SU-DHL-6 (cell line): ENCODE data around the gene HNF4A.

Experiments
- H2AFZ ChIP-seq: fragments of 200-600 bp; sonication (generic); 2 replicates; pipeline ENCODE4 v1.6.1; 2014; ENCODE audit warnings: low read depth, mild to moderate bottlenecking, moderate library complexity, mixed read lengths, antibody characterized with exemption, low read length; ENCODE audit not compliant: severe bottlenecking
- H3F3A ChIP-seq: fragments of 200-600 bp; shearing (Covaris generic); 2 replicates; pipeline ENCODE4 v1.6.0; 2016; ENCODE audit warnings: antibody characterized with exemption, mild to moderate bottlenecking; ENCODE audit not compliant: insufficient read depth
- H3K27ac ChIP-seq: fragments of 200-600 bp; sonication (generic); 2 replicates; pipeline ENCODE4 v1.5.1; 2016; ENCODE audit warnings: low read depth, mild to moderate bottlenecking, low read length, moderate library complexity, mixed read lengths
- H3K27me3 ChIP-seq: fragments of 200-600 bp; sonication (generic), shearing (Covaris generic); 2 replicates; pipeline ENCODE4 v1.6.0; 2014; ENCODE audit warnings: mild to moderate bottlenecking, low read length
- H3K36me3 ChIP-seq: fragments of 200-600 bp; sonication (generic); 2 replicates; pipeline ENCODE4 v1.6.1; 2014; ENCODE audit warnings: mild to moderate bottlenecking, low read length, mixed read lengths
- H3K4me2 ChIP-seq: fragments of 300-600, 200-600 bp; shearing (Covaris generic), sonication (generic); 2 replicates; pipeline ENCODE4 v1.6.0; 2014; ENCODE audit warnings: low read length, low read depth, mild to moderate bottlenecking; ENCODE audit not compliant: poor library complexity, severe bottlenecking
- H3K4me3 ChIP-seq: fragments of 200-600 bp; sonication (generic); 2 replicates; pipeline ENCODE4 v1.5.1; 2014; ENCODE audit warnings: antibody characterized with exemption, low read length, mild to moderate bottlenecking, mixed read lengths; ENCODE audit not compliant: insufficient read depth, poor library complexity, severe bottlenecking
- H3K79me2 ChIP-seq: fragments of 200-600 bp; sonication (generic); 2 replicates; pipeline ENCODE4 v1.6.1; 2014; ENCODE audit warnings: mild to moderate bottlenecking, low read length, moderate library complexity; ENCODE audit not compliant: insufficient read depth
- H3K9ac ChIP-seq: fragments of 200-600 bp; sonication (generic); 2 replicates; pipeline ENCODE4 v1.7.0; 2014; ENCODE audit warnings: mild to moderate bottlenecking, low read length
- H3K9me2 ChIP-seq: fragments of 200-600 bp; sonication (generic); replicated peaks from 2 replicates; pipeline ENCODE4 v1.6.1; 2014; ENCODE audit warnings: low read length; ENCODE audit not compliant: insufficient read depth
- H3K9me3 ChIP-seq: fragments of 200-600 bp; sonication (generic); 2 replicates; pipeline ENCODE4 v1.6.1; 2014; ENCODE audit warnings: low read length, mixed read lengths; ENCODE audit not compliant: insufficient read depth
- H4K20me1 ChIP-seq: fragments of 200-600 bp; sonication (generic); 2 replicates; pipeline ENCODE4 v1.6.1; 2014; ENCODE audit warnings: low read depth, mild to moderate bottlenecking, antibody characterized with exemption, low read length, moderate library complexity, mixed read lengths
- EZH2phosphoT487 ChIP-seq: fragments of 200-600 bp; sonication (generic), shearing (Covaris generic); conservative IDR thresholded peaks from 2 replicates; pipeline ENCODE4 v1.6.1; 2018; ENCODE audit warnings: mild to moderate bottlenecking, antibody characterized with exemption, low read length, moderate library complexity, mixed read lengths
- TF ChIP-seq, protein P1 (sequence below): fragments of 200-600 bp; sonication (generic); IDR thresholded peaks from one replicate; pipeline ENCODE4 v1.5.1; 2017; ENCODE audit warnings: antibody characterized with exemption, mild to moderate bottlenecking, low read length, moderate library complexity; ENCODE audit not compliant: insufficient read depth, poor library complexity, severe bottlenecking

Gene HNF4A

DNA sequence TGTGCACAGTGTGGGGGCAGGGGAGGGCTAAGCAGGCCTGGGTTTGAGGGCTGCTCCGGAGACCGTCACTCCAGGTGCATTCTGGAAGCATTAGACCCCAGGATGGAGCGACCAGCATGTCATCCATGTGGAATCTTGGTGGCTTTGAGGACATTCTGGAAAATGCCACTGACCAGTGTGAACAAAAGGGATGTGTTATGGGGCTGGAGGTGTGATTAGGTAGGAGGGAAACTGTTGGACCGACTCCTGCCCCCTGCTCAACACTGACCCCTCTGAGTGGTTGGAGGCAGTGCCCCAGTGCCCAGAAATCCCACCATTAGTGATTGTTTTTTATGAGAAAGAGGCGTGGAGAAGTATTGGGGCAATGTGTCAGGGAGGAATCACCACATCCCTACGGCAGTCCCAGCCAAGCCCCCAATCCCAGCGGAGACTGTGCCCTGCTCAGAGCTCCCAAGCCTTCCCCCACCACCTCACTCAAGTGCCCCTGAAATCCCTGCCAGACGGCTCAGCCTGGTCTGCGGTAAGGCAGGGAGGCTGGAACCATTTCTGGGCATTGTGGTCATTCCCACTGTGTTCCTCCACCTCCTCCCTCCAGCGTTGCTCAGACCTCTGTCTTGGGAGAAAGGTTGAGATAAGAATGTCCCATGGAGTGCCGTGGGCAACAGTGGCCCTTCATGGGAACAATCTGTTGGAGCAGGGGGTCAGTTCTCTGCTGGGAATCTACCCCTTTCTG lies 76.2 kb downstream of the HNF4A start:
- H3K9me3 ChIP-seq = no peaks in the 10 kb centered on the region
- no peaks in the 10 kb centered on the region for H3F3A ChIP-seq
- H3K4me3 ChIP-seq = no peak overlapping the region
- no peaks in the 10 kb centered on the region for H3K9me2 ChIP-seq
- H3K27ac ChIP-seq = no peak overlapping the region
- no peaks in the 10 kb centered on the region for H4K20me1 ChIP-seq
- H2AFZ ChIP-seq = no peak overlapping the region
- no peak overlapping the region for H3K4me2 ChIP-seq
- no peaks in the 10 kb centered on the region for H3K27me3 ChIP-seq
- H3K9ac ChIP-seq = no peak overlapping the region
- no peaks in the 10 kb centered on the region for H3K36me3 ChIP-seq
- H3K79me2 ChIP-seq = no peaks in the 10 kb centered on the region
- TF ChIP-seq EZH2phosphoT487 = no peak
- TF ChIP-seq, protein P1, sequence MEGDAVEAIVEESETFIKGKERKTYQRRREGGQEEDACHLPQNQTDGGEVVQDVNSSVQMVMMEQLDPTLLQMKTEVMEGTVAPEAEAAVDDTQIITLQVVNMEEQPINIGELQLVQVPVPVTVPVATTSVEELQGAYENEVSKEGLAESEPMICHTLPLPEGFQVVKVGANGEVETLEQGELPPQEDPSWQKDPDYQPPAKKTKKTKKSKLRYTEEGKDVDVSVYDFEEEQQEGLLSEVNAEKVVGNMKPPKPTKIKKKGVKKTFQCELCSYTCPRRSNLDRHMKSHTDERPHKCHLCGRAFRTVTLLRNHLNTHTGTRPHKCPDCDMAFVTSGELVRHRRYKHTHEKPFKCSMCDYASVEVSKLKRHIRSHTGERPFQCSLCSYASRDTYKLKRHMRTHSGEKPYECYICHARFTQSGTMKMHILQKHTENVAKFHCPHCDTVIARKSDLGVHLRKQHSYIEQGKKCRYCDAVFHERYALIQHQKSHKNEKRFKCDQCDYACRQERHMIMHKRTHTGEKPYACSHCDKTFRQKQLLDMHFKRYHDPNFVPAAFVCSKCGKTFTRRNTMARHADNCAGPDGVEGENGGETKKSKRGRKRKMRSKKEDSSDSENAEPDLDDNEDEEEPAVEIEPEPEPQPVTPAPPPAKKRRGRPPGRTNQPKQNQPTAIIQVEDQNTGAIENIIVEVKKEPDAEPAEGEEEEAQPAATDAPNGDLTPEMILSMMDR = no peak

DNA sequence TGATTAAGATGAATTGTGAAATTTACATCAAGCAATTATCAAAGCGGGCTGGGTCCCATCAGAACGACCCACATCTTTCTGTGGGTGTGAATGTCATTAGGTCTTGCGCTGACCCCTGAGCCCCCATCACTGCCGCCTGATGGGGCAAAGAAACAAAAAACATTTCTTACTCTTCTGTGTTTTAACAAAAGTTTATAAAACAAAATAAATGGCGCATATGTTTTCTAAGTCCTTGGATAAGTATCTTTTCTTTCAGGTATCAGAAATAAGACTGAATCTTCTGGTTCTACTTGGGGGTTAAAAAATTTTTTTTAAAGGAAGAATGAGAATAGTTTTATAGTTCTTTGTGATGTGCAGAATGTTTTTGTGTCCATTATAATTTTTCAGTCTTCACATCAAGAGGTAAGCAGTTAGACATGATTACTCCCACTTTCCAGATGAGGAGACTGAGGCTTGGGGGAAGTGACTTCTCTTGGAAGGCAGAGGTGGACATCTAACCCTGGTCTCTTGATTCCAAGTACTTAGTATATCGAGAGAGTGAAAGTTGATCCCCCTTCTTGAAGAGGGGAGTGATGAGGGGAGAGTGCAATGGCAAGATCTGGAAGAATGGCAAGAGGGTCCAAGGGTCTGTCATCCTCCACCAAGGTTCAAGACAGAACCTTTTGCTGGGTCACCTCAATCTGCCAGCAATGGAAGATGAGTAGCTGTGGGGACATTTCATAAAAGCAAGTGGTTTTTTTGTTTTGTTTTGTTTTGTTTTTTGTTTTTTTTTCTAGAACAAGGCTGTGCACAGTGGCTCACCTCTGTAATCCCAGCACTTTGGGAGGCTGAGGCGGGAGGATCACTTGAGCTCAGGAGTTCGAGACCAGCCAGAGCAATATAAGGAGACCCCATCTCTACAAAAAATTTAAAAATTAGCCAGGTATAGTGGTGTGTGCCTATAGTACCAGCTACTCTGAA lies 77.4 kb downstream of the HNF4A start:
- H3F3A ChIP-seq = no peaks in the 10 kb centered on the region
- H2AFZ ChIP-seq = no peak overlapping the region
- H3K4me3 ChIP-seq = no peak overlapping the region
- H3K9ac ChIP-seq = no peak overlapping the region
- H3K27ac ChIP-seq = no peak overlapping the region
- H3K79me2 ChIP-seq = no peaks in the 10 kb centered on the region
- H3K4me2 ChIP-seq = no peak overlapping the region
- H3K27me3 ChIP-seq = no peaks in the 10 kb centered on the region
- no peaks in the 10 kb centered on the region for H3K36me3 ChIP-seq
- no peak for TF ChIP-seq EZH2phosphoT487
- TF ChIP-seq, protein P1 = no peak
- no peaks in the 10 kb centered on the region for H3K9me3 ChIP-seq
- H3K9me2 ChIP-seq = no peaks in the 10 kb centered on the region
- no peaks in the 10 kb centered on the region for H4K20me1 ChIP-seq

DNA sequence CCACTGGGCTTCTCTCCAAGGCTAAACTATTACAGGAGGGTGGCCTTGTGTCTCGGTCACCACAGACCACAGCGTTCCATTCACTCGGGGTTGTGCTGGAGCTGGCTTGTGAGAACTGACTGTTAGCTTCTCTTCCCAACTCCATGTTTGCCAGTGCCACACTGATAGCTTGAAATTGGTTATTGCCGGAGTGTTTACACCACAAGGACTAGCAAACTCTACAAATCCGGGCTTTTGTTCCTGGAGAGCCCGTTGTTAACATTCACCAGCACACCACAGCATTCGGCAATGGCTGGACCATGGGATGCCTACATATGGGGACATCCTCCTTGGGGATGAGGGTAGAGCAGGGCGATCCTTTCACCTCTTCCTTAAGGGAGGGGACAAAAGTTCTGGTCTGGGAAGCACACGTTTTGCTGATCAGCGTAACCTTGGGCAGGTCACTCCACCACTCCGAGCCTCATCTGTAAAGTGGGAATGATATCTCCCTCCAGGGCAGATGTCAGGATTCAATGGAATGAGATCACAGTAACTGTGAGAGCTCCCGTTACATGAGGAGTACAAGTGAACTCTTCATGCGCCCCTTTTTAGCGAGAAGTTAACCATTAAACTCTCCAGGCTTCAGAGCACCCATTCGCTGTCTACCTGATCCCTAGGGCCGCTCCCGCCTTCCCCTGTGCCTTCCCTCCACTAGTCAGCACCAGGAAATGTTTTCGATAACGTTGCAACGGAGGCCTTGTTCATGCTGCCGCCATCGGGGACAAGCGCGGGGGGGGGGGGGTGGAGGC lies 78.4 kb downstream of the HNF4A start:
- H3K27ac ChIP-seq = no peak overlapping the region
- no peaks in the 10 kb centered on the region for H3K36me3 ChIP-seq
- H3F3A ChIP-seq = no peaks in the 10 kb centered on the region
- no peak overlapping the region for H3K4me2 ChIP-seq
- H3K9me2 ChIP-seq = no peaks in the 10 kb centered on the region
- H4K20me1 ChIP-seq = no peaks in the 10 kb centered on the region
- H2AFZ ChIP-seq = no peak overlapping the region
- TF ChIP-seq, protein P1 = no peak
- no peak for TF ChIP-seq EZH2phosphoT487
- no peaks in the 10 kb centered on the region for H3K9me3 ChIP-seq
- no peaks in the 10 kb centered on the region for H3K79me2 ChIP-seq
- no peak overlapping the region for H3K4me3 ChIP-seq
- H3K27me3 ChIP-seq = no peaks in the 10 kb centered on the region
- H3K9ac ChIP-seq = no peak overlapping the region
